ENCODE data around the gene XYLT1.

XYLT1 gene

DNA sequence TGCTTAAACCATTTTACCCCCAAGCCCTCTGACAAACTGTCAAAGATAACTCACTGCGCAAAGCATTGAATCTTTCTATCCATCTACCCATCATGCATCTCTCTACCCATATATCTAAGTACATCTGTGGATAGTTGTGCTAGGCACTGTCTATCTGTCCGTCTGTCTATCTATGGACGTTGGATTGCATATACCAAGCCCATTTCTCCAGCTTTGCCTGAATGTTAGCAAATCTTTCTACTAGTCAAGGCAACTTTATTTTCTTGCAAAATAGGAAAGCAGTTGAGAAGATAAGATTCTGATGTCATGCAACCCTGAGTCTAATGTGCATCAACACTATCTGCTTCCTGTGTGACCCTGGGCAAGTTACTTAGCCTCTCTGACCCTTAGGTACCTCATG is 117.2 kb downstream of the XYLT1 start:
- TF ChIP-seq, protein P1, sequence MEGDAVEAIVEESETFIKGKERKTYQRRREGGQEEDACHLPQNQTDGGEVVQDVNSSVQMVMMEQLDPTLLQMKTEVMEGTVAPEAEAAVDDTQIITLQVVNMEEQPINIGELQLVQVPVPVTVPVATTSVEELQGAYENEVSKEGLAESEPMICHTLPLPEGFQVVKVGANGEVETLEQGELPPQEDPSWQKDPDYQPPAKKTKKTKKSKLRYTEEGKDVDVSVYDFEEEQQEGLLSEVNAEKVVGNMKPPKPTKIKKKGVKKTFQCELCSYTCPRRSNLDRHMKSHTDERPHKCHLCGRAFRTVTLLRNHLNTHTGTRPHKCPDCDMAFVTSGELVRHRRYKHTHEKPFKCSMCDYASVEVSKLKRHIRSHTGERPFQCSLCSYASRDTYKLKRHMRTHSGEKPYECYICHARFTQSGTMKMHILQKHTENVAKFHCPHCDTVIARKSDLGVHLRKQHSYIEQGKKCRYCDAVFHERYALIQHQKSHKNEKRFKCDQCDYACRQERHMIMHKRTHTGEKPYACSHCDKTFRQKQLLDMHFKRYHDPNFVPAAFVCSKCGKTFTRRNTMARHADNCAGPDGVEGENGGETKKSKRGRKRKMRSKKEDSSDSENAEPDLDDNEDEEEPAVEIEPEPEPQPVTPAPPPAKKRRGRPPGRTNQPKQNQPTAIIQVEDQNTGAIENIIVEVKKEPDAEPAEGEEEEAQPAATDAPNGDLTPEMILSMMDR (IDR thresholded peaks at IDR 0.05): no peak
- Histone ChIP-seq H3K27me3 (no peaks in the 10 kb centered on the region), H3K36me3 (no peaks in the 10 kb centered on the region), H3K4me1 (peaks cover 0 to 22% (median 15%) of the 10 kb centered on the region in 4 donors), H3K9me3 (no peaks in the 10 kb centered on the region), H3K4me3 (no peak overlapping the region), H3K27ac (no peak overlapping the region)
- intact Hi-C loops (cut with DNase I; ENCODE audit: low total_unique reads): no loop called here
- DNase-seq: no peak

DNA sequence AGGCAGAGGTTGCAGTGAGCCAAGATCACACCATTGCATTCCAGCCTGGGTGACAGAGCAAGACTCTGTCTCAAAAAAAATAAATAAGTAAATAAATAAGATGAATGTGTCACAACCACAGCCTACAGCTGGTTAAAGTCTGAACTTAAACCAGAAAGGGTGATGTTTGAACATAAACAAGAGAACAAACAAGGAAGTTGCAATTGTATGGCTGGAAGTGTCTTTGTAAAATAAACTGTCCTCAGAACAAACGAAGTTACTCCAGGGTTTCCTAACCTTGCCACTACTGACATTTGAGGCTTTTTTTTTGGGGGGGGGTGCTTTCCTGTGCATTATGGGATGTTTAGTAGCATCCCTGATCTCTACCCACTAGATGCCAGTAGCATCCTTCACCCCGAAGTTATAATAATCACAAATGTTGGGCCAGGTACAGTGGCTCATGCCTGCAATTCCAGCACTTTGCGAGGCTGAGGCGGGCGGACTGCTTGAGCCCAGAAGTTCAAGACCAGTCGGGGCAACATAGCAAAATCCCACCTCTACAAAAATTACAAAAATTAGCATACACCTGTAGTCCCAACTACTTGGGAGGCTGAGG is 119.2 kb downstream of the XYLT1 start:
- no peak for DNase-seq
- intact Hi-C loops (cut with DNase I; ENCODE audit: low total_unique reads): no loop called here
- Histone ChIP-seq H3K9me3 (no peaks in the 10 kb centered on the region), H3K4me1 (peaks cover 0 to 25% (median 22%) of the 10 kb centered on the region in 4 donors), H3K36me3 (no peaks in the 10 kb centered on the region), H3K27me3 (no peaks in the 10 kb centered on the region), H3K27ac (no peak overlapping the region), H3K4me3 (no peak overlapping the region)
- TF ChIP-seq, protein P1 (IDR thresholded peaks at IDR 0.05): no peak

GRCh38 chr16:17350207-17350606 is 120.6 kb downstream of the XYLT1 start:
- H3K27ac ChIP-seq: no peak overlapping the region
- H3K36me3 ChIP-seq: no peaks in the 10 kb centered on the region
- intact Hi-C loops (cut with DNase I; ENCODE audit: low total_unique reads): no loop called here
- H3K9me3 ChIP-seq: no peaks in the 10 kb centered on the region
- no peaks in the 10 kb centered on the region for H3K27me3 ChIP-seq
- TF ChIP-seq, protein P1 (IDR thresholded peaks at IDR 0.05): no peak
- peaks cover 1 to 39% (median 29%) of the 10 kb centered on the region in 4 donors for H3K4me1 ChIP-seq
- DNase-seq: no peak
- H3K4me3 ChIP-seq: no peak overlapping the region

GRCh38 chr16:17348826-17349225 is 121.9 kb downstream of the XYLT1 start:
- Histone ChIP-seq H3K4me3 (no peak overlapping the region), H3K9me3 (no peaks in the 10 kb centered on the region), H3K27ac (no peak overlapping the region), H3K4me1 (peaks cover 7 to 46% (median 28%) of the 10 kb centered on the region in 4 donors), H3K27me3 (no peaks in the 10 kb centered on the region), H3K36me3 (no peaks in the 10 kb centered on the region)
- no peak for DNase-seq
- TF ChIP-seq, protein P1 (IDR thresholded peaks at IDR 0.05): no peak
- intact Hi-C loops (cut with DNase I; ENCODE audit: low total_unique reads): loop anchor here (1.0 kb wide), 1 partner anchor 17 kb away; no protein-coding TSS in a partner anchor

DNA sequence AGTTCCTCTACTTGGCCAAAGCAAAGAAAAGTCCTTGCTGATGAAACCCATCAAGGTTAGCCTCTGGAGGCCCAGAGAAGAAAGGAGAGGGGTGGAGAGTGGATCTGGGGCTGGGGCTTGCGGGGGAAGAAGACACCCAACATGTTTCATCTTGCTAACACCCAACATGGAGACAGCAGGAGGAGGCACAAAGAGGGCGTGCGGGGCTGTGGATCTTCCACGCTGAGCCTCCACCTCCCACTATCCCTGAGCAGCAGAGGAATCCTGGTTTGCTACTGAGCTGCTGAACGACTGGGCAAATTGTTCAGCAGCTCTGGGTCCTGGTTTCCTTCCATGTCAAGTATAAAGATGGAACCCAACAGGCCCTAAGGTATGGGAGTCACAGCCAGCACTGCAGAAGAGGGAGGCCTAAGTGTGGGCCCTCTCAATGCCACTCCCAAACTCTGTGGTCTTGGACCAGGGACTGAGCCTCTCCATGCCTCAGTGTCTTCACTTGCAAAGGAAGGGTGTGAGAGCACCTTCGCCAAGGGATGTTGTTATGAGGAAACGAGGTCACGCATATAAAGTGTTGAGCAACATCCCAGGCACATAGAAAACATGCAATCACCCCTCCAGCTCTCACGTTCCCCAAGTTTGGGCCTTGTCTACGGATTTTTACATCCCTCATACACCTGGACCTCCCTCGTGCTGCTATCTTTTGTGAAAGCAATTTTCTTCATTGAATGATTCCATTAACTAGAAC is 122.5 kb downstream of the XYLT1 start:
- H3K36me3 ChIP-seq: no peaks in the 10 kb centered on the region
- intact Hi-C loops (cut with DNase I; ENCODE audit: low total_unique reads): no loop called here
- peaks cover 7 to 46% (median 28%) of the 10 kb centered on the region in 4 donors for H3K4me1 ChIP-seq
- TF ChIP-seq, protein P1 (IDR thresholded peaks at IDR 0.05): no peak
- H3K9me3 ChIP-seq: no peaks in the 10 kb centered on the region
- H3K27me3 ChIP-seq: no peaks in the 10 kb centered on the region
- DNase-seq: peak in 1 of 2 donors; percentile 33
- H3K27ac ChIP-seq: peak overlapping the region in 1 of 2 donors; percentile 37
- no peak overlapping the region for H3K4me3 ChIP-seq

Measured in tibial artery (tissue), 4 donors.